Kidney epithelial cell (primary cell): ENCODE measurements around the gene KPNA5. TPM values are rescaled to one million over a fixed set of nuclear protein-coding genes. Genes with fewer than 3 reads are reported as not detected.
"Not testable (repeated sequence)": the region's sequence is repeated elsewhere in the genome, so short reads cannot be mapped to it uniquely, and the experiment has no call there.

Experiments
- DNase-seq: peaks from one replicate; pipeline ENCODE4 v3.0.0-alpha.2; 2010; ENCODE audit warnings: low read depth
- H3K27me3 ChIP-seq: 2 replicates; pipeline ENCODE4 v1.6.0; 2011; ENCODE audit warnings: low read length; ENCODE audit not compliant: control insufficient read depth, insufficient read depth
- H3K36me3 ChIP-seq: 2 replicates; pipeline ENCODE4 v1.5.1; 2011; ENCODE audit warnings: low read length; ENCODE audit not compliant: control insufficient read depth, insufficient read depth
- H3K4me3 ChIP-seq: 2 replicates; pipeline ENCODE4 v1.5.1; 2011; ENCODE audit warnings: low read depth, mild to moderate bottlenecking, control low read depth, low read length
- CTCF ChIP-seq: IDR thresholded peaks from 2 replicates; pipeline ENCODE4 v1.5.1; 2011; ENCODE audit warnings: mild to moderate bottlenecking, moderate library complexity, low read length, control low read depth, inconsistent platforms; ENCODE audit not compliant: insufficient read depth, poor library complexity, severe bottlenecking
- total RNA-seq: library from RNA; depleted of rRNA; stranded (reverse); fragments of >200 nt; gene quantifications from 2 replicates; pipeline ENCODE4 v1.2.3, GENCODE V29; 2015

KPNA5 gene
- total RNA-seq, 1 donor from 2014 or later = 9.3 TPM

GRCh38 chr6:116726947-116727346, 45.9 kb downstream of the KPNA5 start:
- Histone ChIP-seq H3K4me3 (no peak overlapping the region), H3K36me3 (no peaks in the 10 kb centered on the region), H3K27me3 (no peaks in the 10 kb centered on the region)
- DNase-seq = no peak
- TF ChIP-seq CTCF = no peak

GRCh38 chr6:116730513-116730912, 49.5 kb downstream of the KPNA5 start:
- no peak for TF ChIP-seq CTCF
- H3K27me3 ChIP-seq = no peaks in the 10 kb centered on the region
- no peaks in the 10 kb centered on the region for H3K36me3 ChIP-seq
- no peak overlapping the region for H3K4me3 ChIP-seq
- DNase-seq = no peak

- DNase-seq = no peak
- Histone ChIP-seq H3K27me3 (no peaks in the 10 kb centered on the region), H3K36me3 (no peaks in the 10 kb centered on the region), H3K4me3 (no peak overlapping the region)
- no peak for TF ChIP-seq CTCF
Measured at GRCh38 chr6:116737004-116737403, 56.0 kb downstream of the KPNA5 start.

GRCh38 chr6:116740486-116740885, 59.5 kb downstream of the KPNA5 start:
- not testable (repeated sequence) for H3K27me3 ChIP-seq, H3K36me3 ChIP-seq, DNase-seq, H3K4me3 ChIP-seq

- no peaks in the 10 kb centered on the region for H3K27me3 ChIP-seq
- no peak for TF ChIP-seq CTCF
- no peak overlapping the region for H3K4me3 ChIP-seq
- no peak for DNase-seq
- no peaks in the 10 kb centered on the region for H3K36me3 ChIP-seq
Measured at GRCh38 chr6:116741571-116741970, 60.6 kb downstream of the KPNA5 start.

GRCh38 chr6:116745176-116745575, 64.2 kb downstream of the KPNA5 start:
- TF ChIP-seq CTCF = no peak
- Histone ChIP-seq H3K27me3 (no peaks in the 10 kb centered on the region), H3K4me3 (no peak overlapping the region), H3K36me3 (no peaks in the 10 kb centered on the region)
- no peak for DNase-seq
